ENCODE data around the gene CCDC7.
"Not testable (repeated sequence)": the region's sequence is repeated elsewhere in the genome, so short reads cannot be mapped to it uniquely, and the experiment has no call there.

Gene CCDC7

GRCh38 chr10:32891261-32891660 is 445.3 kb downstream of the CCDC7 start:
- no peak overlapping the region for H3K4me3 ChIP-seq (ENCODE audit: insufficient read depth, low read depth, low read length)
- no peaks in the 10 kb centered on the region for H3K4me1 ChIP-seq (ENCODE audit: control insufficient read depth, insufficient read depth, low read length)
- no peak overlapping the region for H3K27ac ChIP-seq (ENCODE audit: insufficient read depth, low read depth, low read length, poor library complexity, severe bottlenecking)
- H3K9me3 ChIP-seq (ENCODE audit: control insufficient read depth, low read length) = no peaks in the 10 kb centered on the region
- no peaks in the 10 kb centered on the region for H3K36me3 ChIP-seq (ENCODE audit: control insufficient read depth, insufficient read depth, low read length)
- 92 to 93% methylated on average over 8 of the region's 8 CpGs for WGBS, 2 experiments
- H3K27me3 ChIP-seq (ENCODE audit: control insufficient read depth, insufficient read depth, low read length, poor library complexity, severe bottlenecking) = no peaks in the 10 kb centered on the region

GRCh38 chr10:32893434-32893833 is 447.5 kb downstream of the CCDC7 start:
- Histone ChIP-seq H3K9me3 (ENCODE audit: control insufficient read depth, low read length) (no peaks in the 10 kb centered on the region), H3K4me3 (ENCODE audit: insufficient read depth, low read depth, low read length) (no peak overlapping the region), H3K27ac (ENCODE audit: insufficient read depth, low read depth, low read length, poor library complexity, severe bottlenecking) (no peak overlapping the region), H3K4me1 (ENCODE audit: control insufficient read depth, insufficient read depth, low read length) (no peaks in the 10 kb centered on the region), H3K27me3 (ENCODE audit: control insufficient read depth, insufficient read depth, low read length, poor library complexity, severe bottlenecking) (no peaks in the 10 kb centered on the region), H3K36me3 (ENCODE audit: control insufficient read depth, insufficient read depth, low read length) (no peaks in the 10 kb centered on the region)
- 60% methylated on average over 3 of the region's 3 CpGs for WGBS, 2 experiments

- no peak overlapping the region for H3K27ac ChIP-seq (ENCODE audit: insufficient read depth, low read depth, low read length, poor library complexity, severe bottlenecking)
- H3K4me1 ChIP-seq (ENCODE audit: control insufficient read depth, insufficient read depth, low read length) = no peaks in the 10 kb centered on the region
- no peaks in the 10 kb centered on the region for H3K36me3 ChIP-seq (ENCODE audit: control insufficient read depth, insufficient read depth, low read length)
- 74 to 89% methylated on average over 1 to 2 of the region's 2 CpGs for WGBS, 2 experiments
- H3K9me3 ChIP-seq (ENCODE audit: control insufficient read depth, low read length) = no peaks in the 10 kb centered on the region
- no peaks in the 10 kb centered on the region for H3K27me3 ChIP-seq (ENCODE audit: control insufficient read depth, insufficient read depth, low read length, poor library complexity, severe bottlenecking)
- no peak overlapping the region for H3K4me3 ChIP-seq (ENCODE audit: insufficient read depth, low read depth, low read length)
Measured at GRCh38 chr10:32893916-32894664, 448.1 kb downstream of the CCDC7 start.

GRCh38 chr10:32895200-32895968 is 449.4 kb downstream of the CCDC7 start:
- H3K27ac ChIP-seq (ENCODE audit: insufficient read depth, low read depth, low read length, poor library complexity, severe bottlenecking); H3K4me1 ChIP-seq (ENCODE audit: control insufficient read depth, insufficient read depth, low read length); H3K27me3 ChIP-seq (ENCODE audit: control insufficient read depth, insufficient read depth, low read length, poor library complexity, severe bottlenecking); H3K36me3 ChIP-seq (ENCODE audit: control insufficient read depth, insufficient read depth, low read length); H3K4me3 ChIP-seq (ENCODE audit: insufficient read depth, low read depth, low read length); H3K9me3 ChIP-seq (ENCODE audit: control insufficient read depth, low read length): not testable (repeated sequence)
- 92 to 94% methylated on average over 7 of the region's 7 CpGs for WGBS, 2 experiments

- no peaks in the 10 kb centered on the region for H3K27me3 ChIP-seq (ENCODE audit: control insufficient read depth, insufficient read depth, low read length, poor library complexity, severe bottlenecking)
- no peaks in the 10 kb centered on the region for H3K4me1 ChIP-seq (ENCODE audit: control insufficient read depth, insufficient read depth, low read length)
- H3K36me3 ChIP-seq (ENCODE audit: control insufficient read depth, insufficient read depth, low read length) = no peaks in the 10 kb centered on the region
- H3K9me3 ChIP-seq (ENCODE audit: control insufficient read depth, low read length) = no peaks in the 10 kb centered on the region
- H3K4me3 ChIP-seq (ENCODE audit: insufficient read depth, low read depth, low read length) = no peak overlapping the region
- 94 to 97% methylated on average over 9 of the region's 9 CpGs for WGBS, 2 experiments
- no peak overlapping the region for H3K27ac ChIP-seq (ENCODE audit: insufficient read depth, low read depth, low read length, poor library complexity, severe bottlenecking)
Measured at GRCh38 chr10:32901815-32902214, 455.9 kb downstream of the CCDC7 start.

GRCh38 chr10:32905466-32905865 is 459.5 kb downstream of the CCDC7 start:
- WGBS, 2 experiments = 95% methylated on average over 3 of the region's 3 CpGs
- no peaks in the 10 kb centered on the region for H3K4me1 ChIP-seq (ENCODE audit: control insufficient read depth, insufficient read depth, low read length)
- H3K9me3 ChIP-seq (ENCODE audit: control insufficient read depth, low read length) = no peaks in the 10 kb centered on the region
- no peaks in the 10 kb centered on the region for H3K27me3 ChIP-seq (ENCODE audit: control insufficient read depth, insufficient read depth, low read length, poor library complexity, severe bottlenecking)
- H3K36me3 ChIP-seq (ENCODE audit: control insufficient read depth, insufficient read depth, low read length) = no peaks in the 10 kb centered on the region
- H3K4me3 ChIP-seq (ENCODE audit: insufficient read depth, low read depth, low read length) = no peak overlapping the region
- no peak overlapping the region for H3K27ac ChIP-seq (ENCODE audit: insufficient read depth, low read depth, low read length, poor library complexity, severe bottlenecking)

GRCh38 chr10:32906595-32906994 is 460.7 kb downstream of the CCDC7 start:
- H3K27me3 ChIP-seq (ENCODE audit: control insufficient read depth, insufficient read depth, low read length, poor library complexity, severe bottlenecking) = no peaks in the 10 kb centered on the region
- no peaks in the 10 kb centered on the region for H3K36me3 ChIP-seq (ENCODE audit: control insufficient read depth, insufficient read depth, low read length)
- H3K4me3 ChIP-seq (ENCODE audit: insufficient read depth, low read depth, low read length) = no peak overlapping the region
- 94 to 97% methylated on average over 4 of the region's 4 CpGs for WGBS, 2 experiments
- no peaks in the 10 kb centered on the region for H3K9me3 ChIP-seq (ENCODE audit: control insufficient read depth, low read length)
- H3K27ac ChIP-seq (ENCODE audit: insufficient read depth, low read depth, low read length, poor library complexity, severe bottlenecking) = no peak overlapping the region
- H3K4me1 ChIP-seq (ENCODE audit: control insufficient read depth, insufficient read depth, low read length) = no peaks in the 10 kb centered on the region

GRCh38 chr10:32909456-32909855 is 463.5 kb downstream of the CCDC7 start:
- Histone ChIP-seq H3K4me3 (ENCODE audit: insufficient read depth, low read depth, low read length) (no peak overlapping the region), H3K36me3 (ENCODE audit: control insufficient read depth, insufficient read depth, low read length) (peaks cover 5% of the 10 kb centered on the region), H3K9me3 (ENCODE audit: control insufficient read depth, low read length) (no peaks in the 10 kb centered on the region), H3K27me3 (ENCODE audit: control insufficient read depth, insufficient read depth, low read length, poor library complexity, severe bottlenecking) (no peaks in the 10 kb centered on the region), H3K27ac (ENCODE audit: insufficient read depth, low read depth, low read length, poor library complexity, severe bottlenecking) (no peak overlapping the region), H3K4me1 (ENCODE audit: control insufficient read depth, insufficient read depth, low read length) (no peaks in the 10 kb centered on the region)
- 95 to 98% methylated on average over 1 of the region's 1 CpG for WGBS, 2 experiments

GRCh38 chr10:32909970-32910369 is 464.0 kb downstream of the CCDC7 start:
- H3K4me1 ChIP-seq (ENCODE audit: control insufficient read depth, insufficient read depth, low read length); H3K36me3 ChIP-seq (ENCODE audit: control insufficient read depth, insufficient read depth, low read length); H3K4me3 ChIP-seq (ENCODE audit: insufficient read depth, low read depth, low read length); H3K27ac ChIP-seq (ENCODE audit: insufficient read depth, low read depth, low read length, poor library complexity, severe bottlenecking); H3K9me3 ChIP-seq (ENCODE audit: control insufficient read depth, low read length); H3K27me3 ChIP-seq (ENCODE audit: control insufficient read depth, insufficient read depth, low read length, poor library complexity, severe bottlenecking): not testable (repeated sequence)
- WGBS, 2 experiments = 93 to 100% methylated on average over 1 to 2 of the region's 7 CpGs

- 96% methylated on average over 11 of the region's 11 CpGs for WGBS, 2 experiments
- Histone ChIP-seq H3K27ac (ENCODE audit: insufficient read depth, low read depth, low read length, poor library complexity, severe bottlenecking) (no peak overlapping the region), H3K36me3 (ENCODE audit: control insufficient read depth, insufficient read depth, low read length) (peaks cover 5% of the 10 kb centered on the region), H3K9me3 (ENCODE audit: control insufficient read depth, low read length) (no peaks in the 10 kb centered on the region), H3K4me3 (ENCODE audit: insufficient read depth, low read depth, low read length) (no peak overlapping the region), H3K4me1 (ENCODE audit: control insufficient read depth, insufficient read depth, low read length) (no peaks in the 10 kb centered on the region), H3K27me3 (ENCODE audit: control insufficient read depth, insufficient read depth, low read length, poor library complexity, severe bottlenecking) (no peaks in the 10 kb centered on the region)
Measured at GRCh38 chr10:32911285-32912016, 465.5 kb downstream of the CCDC7 start.

Measured in ectodermal cell (in vitro differentiated cells).